HG03108 (cell line): ENCODE data around the gene PPP1R14B.
A peak's percentile ranks its signal among the peaks of the same experiment; 100 is the strongest.

Experiments
- ATAC-seq: cut with Tn5 transposase; IDR thresholded peaks from one replicate; pipeline ENCODE4 v1.9.1; 2021; ENCODE audit warnings: moderate library complexity; ENCODE audit not compliant: unreplicated experiment

PPP1R14B gene

DNA sequence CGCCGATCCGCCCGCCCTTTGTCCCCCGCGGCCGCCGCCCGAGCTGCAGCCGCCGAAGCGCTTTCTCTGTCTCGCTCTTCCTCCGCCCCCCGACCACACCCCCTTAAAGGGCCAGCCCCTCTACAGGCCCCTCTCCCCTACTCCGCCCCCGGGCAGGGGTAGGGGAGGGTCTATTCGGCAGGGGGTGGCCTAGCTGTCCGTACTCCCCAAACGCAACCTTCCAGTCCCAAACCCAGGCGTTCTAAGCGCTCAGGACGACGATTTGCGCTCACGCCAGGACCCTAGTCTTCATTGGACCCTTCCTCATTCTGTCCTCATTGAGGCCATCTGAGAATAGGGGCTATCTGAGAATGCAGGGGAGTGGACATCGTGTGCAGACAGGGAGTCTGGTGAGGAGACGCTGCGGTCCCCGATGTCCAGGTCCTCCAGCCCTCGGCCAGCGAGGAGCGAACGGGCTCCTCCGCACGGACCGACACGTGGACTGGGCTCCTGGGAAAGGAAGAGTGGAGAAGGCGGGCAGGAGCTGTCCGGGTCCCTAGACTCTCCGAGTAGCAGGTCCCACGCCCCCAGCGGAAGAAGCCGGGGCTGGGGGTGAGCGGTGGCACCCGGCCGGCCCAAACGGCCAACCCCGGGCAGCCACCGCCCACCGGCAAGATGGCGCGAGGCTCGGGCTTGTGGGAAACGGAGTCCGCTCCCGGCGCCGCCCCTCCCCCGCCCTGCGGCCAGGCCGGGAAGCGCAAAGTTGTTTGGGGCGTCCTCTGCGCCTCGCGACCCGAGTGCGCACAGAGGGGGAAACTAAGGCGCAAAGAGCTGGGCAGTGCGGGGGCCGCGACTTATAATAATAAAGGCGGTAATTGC is at the start of gene PPP1R14B:
Gene PPP1R14B (minus strand): TSS at position 73 of the 858 bp plus-strand sequence. CDS start 270 bp downstream, outside the sequence.
- ATAC-seq, result no peak

- no peak for ATAC-seq
These were observed 49.5 kb upstream of the PPP1R14B start for GRCh38 chr11:64296236-64296635.

- no peak for ATAC-seq
These were observed 49.0 kb upstream of the PPP1R14B start for GRCh38 chr11:64295760-64296159.

GRCh38 chr11:64294774-64295173 is 48.0 kb upstream of the PPP1R14B start:
- ATAC-seq, result no peak

- ATAC-seq, result no peak
These were observed 45.9 kb upstream of the PPP1R14B start for GRCh38 chr11:64292460-64293254.

DNA sequence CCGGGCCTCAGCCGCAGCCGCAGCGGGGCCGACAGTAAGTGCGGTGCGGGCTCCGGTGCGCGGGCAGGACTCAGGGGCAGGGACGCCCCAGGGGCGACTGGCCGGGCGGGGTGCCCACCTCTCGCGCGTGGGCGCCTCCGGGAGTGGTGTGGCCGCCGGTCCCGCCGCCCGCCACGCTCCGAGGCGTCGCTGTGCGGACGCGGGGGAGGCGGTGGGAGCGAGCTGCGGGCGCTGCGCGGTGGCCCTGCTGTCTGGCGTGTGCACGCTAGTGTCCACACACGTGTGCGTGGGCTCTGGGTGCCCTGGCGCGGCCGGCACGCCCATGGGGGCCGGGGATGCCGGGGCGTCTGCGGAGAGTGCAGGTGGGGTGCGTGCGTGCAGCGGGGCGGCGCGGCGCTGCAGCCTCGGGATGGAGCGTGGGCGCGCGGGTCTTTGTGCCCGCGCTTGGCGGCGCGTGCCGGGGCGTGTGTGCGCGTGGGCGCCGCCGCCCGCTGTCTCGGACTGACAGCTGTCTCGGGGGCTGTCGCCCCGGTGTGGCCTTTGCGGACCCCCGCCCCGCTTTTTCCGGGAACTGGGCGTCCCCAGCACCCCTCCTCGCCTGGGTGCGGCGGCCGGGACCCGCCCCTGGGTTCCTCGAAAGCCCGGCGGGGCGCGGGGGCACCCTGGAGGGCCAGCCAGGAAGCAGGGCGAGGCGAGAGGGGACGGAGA is 45.2 kb upstream of the PPP1R14B start:
- ATAC-seq, result no peak

DNA sequence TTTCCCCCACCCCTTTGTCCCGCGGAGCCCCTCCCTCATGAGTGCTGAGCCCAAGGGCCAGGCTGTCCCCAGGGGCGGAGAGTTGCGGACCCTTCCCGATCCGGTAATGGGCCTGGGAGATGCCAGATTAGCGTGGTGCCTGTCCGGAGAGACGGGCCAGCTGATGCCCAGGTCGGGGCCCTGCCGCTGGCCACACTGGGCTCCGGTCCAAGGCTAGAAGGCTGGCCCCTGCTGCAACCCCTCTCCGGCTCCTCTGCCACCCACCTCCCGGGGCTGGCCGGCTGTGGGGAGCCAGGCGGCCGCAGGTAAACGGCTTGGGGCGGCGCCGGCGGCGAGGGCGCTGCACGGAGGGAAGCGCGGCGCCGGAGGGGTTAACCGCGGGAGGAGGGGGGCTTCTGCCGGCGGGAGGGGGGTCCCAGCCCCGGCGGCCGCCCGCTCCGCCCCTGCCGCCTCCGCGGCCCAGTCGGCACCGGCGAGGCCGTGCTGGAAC is 44.6 kb upstream of the PPP1R14B start, which contains the start of gene KCNK4:
Gene KCNK4 (plus strand): TSS at position 41 of the 490 bp plus-strand sequence. CDS start 1,717 bp downstream, outside the sequence.
- ATAC-seq, result no peak

- no peak for ATAC-seq
These were observed 43.9 kb upstream of the PPP1R14B start for GRCh38 chr11:64290352-64291261.

DNA sequence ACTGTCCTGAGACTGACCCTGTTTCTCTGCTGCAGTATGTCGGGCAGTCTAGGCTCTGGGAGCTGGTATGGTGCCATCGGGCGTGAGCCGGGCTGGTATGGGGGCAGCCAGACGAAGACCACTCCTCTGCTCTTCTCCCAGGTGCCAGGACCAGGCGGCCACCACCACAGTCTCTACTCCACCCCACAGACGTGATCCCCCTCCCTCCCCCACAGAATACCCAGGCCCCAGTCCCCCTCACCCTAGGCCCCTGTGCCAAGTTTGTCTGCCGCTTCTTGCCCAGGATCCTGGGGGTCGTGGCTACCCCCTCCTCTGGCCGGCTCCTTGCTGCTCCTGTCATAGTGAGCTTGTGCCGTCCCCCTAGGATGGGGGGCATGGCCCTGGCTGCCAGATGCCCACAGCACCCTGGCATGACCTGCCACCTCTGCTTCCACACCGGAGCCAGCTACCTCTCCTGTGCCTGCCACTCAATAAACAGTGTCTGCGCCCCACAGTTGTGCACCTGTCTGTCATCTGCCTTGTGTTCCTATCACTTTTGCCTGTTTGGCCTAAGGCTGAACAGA is 42.3 kb upstream of the PPP1R14B start:
- no peak for ATAC-seq

DNA sequence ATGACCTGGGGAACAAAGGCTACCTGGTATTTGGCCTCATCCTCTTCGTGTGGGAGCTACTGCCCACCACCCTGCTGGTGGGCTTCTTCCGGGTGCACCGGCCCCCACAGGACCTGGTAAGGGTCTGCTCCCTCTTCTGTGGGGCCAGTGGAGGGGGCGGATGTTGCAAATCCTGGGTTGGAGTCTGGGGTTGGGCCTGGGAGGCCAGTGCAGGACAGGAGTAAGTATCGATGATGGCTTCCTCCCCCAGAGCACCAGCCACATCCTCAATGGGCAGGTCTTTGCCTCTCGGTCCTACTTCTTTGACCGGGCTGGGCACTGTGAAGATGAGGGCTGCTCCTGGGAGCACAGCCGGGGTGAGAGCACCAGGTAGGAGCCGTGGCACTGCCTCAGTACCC is 41.6 kb upstream of the PPP1R14B start:
- ATAC-seq, result no peak

DNA sequence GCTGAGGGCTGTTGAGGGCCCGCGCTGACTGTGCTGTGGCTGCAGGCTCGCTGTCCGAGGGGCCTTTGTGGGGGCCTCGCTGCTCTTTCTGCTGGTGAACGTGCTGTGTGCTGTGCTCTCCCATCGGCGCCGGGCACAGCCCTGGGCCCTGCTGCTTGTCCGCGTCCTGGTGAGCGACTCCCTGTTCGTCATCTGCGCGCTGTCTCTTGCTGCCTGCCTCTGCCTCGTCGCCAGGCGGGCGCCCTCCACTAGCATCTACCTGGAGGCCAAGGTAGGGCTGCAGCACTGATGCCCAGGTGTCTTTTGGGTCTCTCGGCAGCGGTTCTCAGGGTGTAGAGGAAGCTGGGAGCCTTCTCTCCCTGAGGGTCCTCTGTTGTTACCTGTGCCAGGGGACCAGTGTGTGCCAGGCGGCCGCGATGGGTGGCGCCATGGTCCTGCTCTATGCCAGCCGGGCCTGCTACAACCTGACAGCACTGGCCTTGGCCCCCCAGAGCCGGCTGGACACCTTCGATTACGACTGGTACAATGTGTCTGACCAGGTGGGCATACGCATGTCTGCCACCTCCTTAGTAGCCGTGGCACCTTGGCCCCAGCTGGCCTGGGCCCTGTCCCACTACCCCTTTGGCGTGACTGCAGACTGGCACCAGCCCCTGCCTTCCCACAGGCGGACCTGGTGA is 41.1 kb upstream of the PPP1R14B start:
- no peak for ATAC-seq

DNA sequence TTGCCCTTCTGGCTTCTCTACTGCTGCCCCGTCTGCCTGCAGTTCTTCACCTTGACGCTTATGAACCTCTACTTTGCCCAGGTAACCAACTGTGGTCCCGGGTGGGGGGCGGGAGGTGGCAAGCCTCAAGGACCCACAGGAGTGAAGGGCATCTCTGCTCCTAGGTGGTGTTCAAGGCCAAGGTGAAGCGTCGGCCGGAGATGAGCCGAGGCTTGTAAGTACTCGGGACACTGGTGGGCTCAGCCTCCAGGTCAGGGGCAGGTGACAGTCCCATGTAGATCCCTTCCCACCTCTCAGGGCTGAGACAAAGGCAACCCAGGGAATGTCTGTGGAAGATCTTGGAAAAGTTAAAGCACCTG is 40.0 kb upstream of the PPP1R14B start:
- ATAC-seq, result no peak

DNA sequence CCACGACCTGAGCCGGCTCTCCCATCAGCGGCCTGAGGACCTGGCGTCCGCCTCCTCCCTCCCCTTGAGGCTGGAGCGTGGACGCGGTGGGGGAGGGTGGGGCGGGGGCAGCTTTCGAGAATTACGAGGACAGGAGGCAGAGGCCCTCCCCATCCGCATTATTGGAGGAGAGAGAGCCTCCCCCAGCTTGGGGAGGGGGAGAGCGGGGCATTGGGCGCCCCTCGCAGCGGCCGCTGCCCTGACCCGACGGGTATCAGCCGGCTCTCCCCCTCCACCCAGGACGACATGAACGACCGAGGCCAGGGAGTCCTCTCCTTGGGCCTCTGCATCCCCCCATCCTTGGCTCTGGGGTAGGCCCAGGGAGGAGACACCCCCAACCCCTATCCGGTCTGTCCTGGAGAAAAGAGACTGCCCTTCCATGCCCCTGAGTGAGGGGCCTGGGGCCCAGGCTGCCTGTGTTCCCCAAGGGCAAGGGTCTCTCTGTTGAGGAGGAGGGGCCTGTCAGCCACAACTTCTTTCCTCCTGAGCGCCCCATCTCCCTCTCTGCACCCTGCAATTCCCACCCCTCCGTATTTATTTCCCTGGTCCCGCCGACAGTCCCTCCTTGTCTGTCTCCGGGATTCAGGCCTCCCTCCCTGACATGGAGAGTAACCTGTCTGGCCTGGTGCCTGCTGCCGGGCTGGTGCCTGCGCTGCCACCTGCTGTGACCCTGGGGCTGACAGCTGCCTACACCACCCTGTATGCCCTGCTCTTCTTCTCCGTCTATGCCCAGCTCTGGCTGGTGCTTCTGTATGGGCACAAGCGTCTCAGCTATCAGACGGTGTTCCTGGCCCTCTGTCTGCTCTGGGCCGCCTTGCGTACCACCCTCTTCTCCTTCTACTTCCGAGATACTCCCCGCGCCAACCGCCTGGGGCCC is 39.4 kb upstream of the PPP1R14B start:
- peak; percentile 1 for ATAC-seq

GRCh38 chr11:64284962-64285884 is 38.5 kb upstream of the PPP1R14B start, which contains the start of gene GPR137:
Gene GPR137, plus strand, starts transcription at chr11:64285848. Its CDS starts 677 bp downstream, at chr11:64286525.
- peak; percentile 46 for ATAC-seq

DNA sequence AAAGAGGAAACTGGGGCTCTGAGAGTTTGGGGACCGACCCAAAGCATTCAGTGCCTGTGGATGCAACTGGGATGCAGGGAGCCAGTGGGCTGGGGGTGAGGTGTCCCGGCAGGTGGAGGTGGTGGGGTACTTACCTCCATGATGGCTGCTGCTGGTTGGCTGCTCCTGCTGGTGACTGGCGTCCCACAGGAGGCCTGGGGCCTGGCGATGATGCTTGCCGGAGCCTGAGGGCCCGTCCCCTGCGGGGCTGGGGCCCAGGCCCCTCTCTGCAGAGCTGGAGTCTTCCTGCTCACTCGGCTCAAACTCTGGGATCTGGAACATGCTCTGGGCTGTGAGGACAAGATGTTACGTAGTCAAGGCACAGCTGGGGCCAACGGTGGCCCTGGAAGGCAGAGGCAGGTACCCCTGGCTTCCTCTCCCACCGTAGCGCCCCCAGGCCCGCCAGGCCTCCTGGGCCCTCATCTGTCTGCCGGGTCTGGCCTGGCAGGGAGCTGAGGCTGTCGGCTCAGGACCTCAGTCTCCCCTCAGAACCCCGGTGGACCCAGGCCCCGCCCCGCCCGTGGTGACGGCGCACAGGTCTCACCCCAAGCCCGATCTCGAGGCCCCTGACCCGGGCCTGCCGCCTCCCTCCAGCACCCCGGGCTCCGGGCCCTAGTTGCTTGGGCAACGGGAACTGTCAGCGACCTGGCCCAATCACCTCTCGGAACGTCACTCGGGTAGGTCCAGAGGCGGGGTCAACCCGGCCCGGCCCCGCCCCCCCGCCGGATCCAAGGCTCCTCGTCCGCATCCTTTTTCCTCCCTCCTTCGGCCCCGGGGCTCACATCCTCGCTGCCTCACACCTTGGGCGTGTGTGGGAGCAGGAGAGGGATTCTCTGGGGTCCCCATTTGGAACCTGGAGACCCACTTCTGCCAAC is 37.6 kb upstream of the PPP1R14B start, which contains the start of gene BAD:
Gene BAD (minus strand): TSS at position 618 of the 914 bp plus-strand sequence. CDS start 297 bp downstream, at position 321.
- ATAC-seq, result peak; percentile 72

DNA sequence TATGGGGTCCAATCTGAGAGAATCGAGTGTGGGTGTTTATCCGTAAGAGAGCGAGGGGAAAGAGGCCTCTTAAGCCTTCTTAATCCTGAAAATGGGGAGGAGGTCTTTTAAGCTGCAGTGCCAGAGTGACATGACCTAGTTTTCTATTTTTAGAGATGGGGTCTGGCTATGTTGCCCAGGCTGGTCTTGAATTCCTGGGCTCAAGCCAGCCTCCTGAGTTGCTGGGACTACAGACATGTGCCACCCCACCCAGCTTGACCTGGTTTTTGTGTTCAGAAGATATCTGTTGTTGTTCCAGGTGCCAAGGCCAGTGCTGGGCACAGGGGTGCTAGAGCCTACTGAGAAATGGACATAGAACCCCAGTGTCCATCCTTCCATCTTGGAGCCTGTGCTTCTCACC is 36.3 kb upstream of the PPP1R14B start:
- ATAC-seq, result no peak
